Osteocyte (in vitro differentiated cells): ENCODE measurements around the gene DNAJC18. TPM values are rescaled to one million over a fixed set of nuclear protein-coding genes. Genes with fewer than 3 reads are reported as not detected.

Experiments
- DNase-seq: peaks from one replicate; pipeline ENCODE4 v3.0.0; 2021; ENCODE audit warnings: mixed read lengths; ENCODE audit not compliant: unreplicated experiment; ENCODE audit errors: extremely low spot score
- H3K27ac Mint-ChIP-seq: one replicate; pipeline ENCODE4 v1.8.0; 2021; ENCODE audit warnings: mild to moderate bottlenecking, mixed read lengths; ENCODE audit not compliant: unreplicated experiment
- H3K27me3 Mint-ChIP-seq: one replicate; pipeline ENCODE4 v1.8.0; 2021; ENCODE audit warnings: mixed read lengths; ENCODE audit not compliant: unreplicated experiment
- H3K36me3 Mint-ChIP-seq: one replicate; pipeline ENCODE4 v1.8.0; 2021; ENCODE audit warnings: mixed read lengths; ENCODE audit not compliant: unreplicated experiment
- H3K4me1 Mint-ChIP-seq: one replicate; pipeline ENCODE4 v1.8.0; 2021; ENCODE audit warnings: mixed read lengths; ENCODE audit not compliant: unreplicated experiment
- H3K4me3 Mint-ChIP-seq: one replicate; pipeline ENCODE4 v1.8.0; 2021; ENCODE audit warnings: mild to moderate bottlenecking, moderate library complexity, mixed read lengths; ENCODE audit not compliant: unreplicated experiment
- H3K9me3 Mint-ChIP-seq: one replicate; pipeline ENCODE4 v1.8.0; 2021; ENCODE audit warnings: mixed read lengths; ENCODE audit not compliant: unreplicated experiment
- total RNA-seq: library from RNA; stranded (reverse); gene quantifications from 2 replicates; pipeline ENCODE4 v1.2.1, GENCODE V29; 2021
- TF ChIP-seq, protein P1 (sequence below): fragments of 200-600 bp; sonication (generic); IDR thresholded peaks from 2 replicates; pipeline ENCODE4 v1.5.0; 2021; ENCODE audit warnings: antibody characterized with exemption, mild to moderate bottlenecking, moderate library complexity

Gene DNAJC18
- total RNA-seq, 1 donor from 2014 or later: 32.7 TPM

DNA sequence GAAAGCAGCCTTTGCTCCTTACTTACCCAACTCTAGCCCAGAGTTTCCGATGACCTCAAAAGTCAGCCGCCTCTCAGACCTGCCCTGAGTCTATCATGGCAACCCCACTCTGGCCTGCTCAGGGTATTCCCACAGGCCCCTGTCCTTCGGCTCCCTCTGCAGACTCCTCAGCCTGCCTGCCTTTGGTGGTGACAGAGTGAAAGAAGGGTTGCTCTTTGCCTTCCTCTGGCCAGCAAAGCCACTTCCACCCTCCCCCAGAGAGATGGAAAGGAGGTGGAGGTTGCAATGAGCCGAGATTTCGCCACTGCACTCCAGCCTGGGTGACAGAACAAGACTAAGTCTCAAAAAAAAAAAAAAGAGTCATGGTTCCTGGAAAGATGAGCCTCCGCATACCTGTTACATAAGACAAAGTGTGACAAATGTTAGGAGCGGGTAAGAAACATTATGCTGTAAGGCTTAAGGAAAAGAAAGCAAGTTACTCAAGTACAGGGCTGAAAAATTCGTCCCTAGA, 29.2 kb upstream of the DNAJC18 start:
- DNase-seq: no peak
- no peak overlapping the region for H3K27ac Mint-ChIP-seq
- no peaks in the 10 kb centered on the region for H3K27me3 Mint-ChIP-seq
- no peaks in the 10 kb centered on the region for H3K36me3 Mint-ChIP-seq
- H3K4me3 Mint-ChIP-seq: no peak overlapping the region
- H3K9me3 Mint-ChIP-seq: no peaks in the 10 kb centered on the region
- TF ChIP-seq, protein P1, sequence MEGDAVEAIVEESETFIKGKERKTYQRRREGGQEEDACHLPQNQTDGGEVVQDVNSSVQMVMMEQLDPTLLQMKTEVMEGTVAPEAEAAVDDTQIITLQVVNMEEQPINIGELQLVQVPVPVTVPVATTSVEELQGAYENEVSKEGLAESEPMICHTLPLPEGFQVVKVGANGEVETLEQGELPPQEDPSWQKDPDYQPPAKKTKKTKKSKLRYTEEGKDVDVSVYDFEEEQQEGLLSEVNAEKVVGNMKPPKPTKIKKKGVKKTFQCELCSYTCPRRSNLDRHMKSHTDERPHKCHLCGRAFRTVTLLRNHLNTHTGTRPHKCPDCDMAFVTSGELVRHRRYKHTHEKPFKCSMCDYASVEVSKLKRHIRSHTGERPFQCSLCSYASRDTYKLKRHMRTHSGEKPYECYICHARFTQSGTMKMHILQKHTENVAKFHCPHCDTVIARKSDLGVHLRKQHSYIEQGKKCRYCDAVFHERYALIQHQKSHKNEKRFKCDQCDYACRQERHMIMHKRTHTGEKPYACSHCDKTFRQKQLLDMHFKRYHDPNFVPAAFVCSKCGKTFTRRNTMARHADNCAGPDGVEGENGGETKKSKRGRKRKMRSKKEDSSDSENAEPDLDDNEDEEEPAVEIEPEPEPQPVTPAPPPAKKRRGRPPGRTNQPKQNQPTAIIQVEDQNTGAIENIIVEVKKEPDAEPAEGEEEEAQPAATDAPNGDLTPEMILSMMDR: no peak
- H3K4me1 Mint-ChIP-seq: peaks cover 17% of the 10 kb centered on the region

GRCh38 chr5:139462586-139463276, 23.4 kb upstream of the DNAJC18 start, which contains the start of gene ECSCR:
ECSCR (minus strand) TSS chr5:139462743; CDS start chr5:139462670, 73 bp downstream.
- peak within 1 kb of the TSS; percentile 18 for H3K27ac Mint-ChIP-seq

GRCh38 chr5:139461698-139462097, 22.4 kb upstream of the DNAJC18 start:
- no peaks in the 10 kb centered on the region for H3K9me3 Mint-ChIP-seq
- H3K27ac Mint-ChIP-seq: peak overlapping the region; percentile 18

More at GRCh38 chr5:139462586-139463276, 23.4 kb upstream of the DNAJC18 start, which contains the start of gene ECSCR:
- H3K36me3 Mint-ChIP-seq: no peaks in the 10 kb centered on the region
- peaks cover 41% of the 10 kb centered on the region for H3K4me1 Mint-ChIP-seq
- H3K9me3 Mint-ChIP-seq: no peaks in the 10 kb centered on the region
- TF ChIP-seq, protein P1: no peak
- no peaks in the 10 kb centered on the region for H3K27me3 Mint-ChIP-seq
- H3K4me3 Mint-ChIP-seq: no peak within 1 kb of the TSS
- DNase-seq: no peak

DNA sequence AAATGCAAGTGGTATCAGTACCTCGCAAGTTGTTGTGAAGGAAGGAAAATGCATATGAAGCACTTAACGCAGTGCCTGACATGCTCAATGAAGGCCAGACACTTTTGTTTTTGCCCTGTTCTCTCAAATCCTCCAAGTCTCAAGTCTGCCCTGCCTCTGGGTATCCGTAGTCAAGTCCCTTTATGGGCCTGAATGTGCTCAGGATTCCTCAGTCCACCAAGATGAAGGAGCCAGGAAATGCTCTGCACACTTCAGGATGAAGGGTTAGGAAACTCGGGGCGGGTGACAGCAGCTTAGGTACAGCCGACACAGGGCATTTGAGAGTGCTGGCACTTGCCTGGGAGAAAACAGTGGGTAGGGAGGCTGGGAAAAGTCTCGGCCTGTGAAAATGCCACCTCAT, 21.9 kb upstream of the DNAJC18 start:
- no peaks in the 10 kb centered on the region for H3K9me3 Mint-ChIP-seq
- H3K4me3 Mint-ChIP-seq: no peak overlapping the region
- DNase-seq: no peak
- no peaks in the 10 kb centered on the region for H3K27me3 Mint-ChIP-seq
- TF ChIP-seq, protein P1: no peak
- peaks cover 41% of the 10 kb centered on the region for H3K4me1 Mint-ChIP-seq
- no peak overlapping the region for H3K27ac Mint-ChIP-seq
- no peaks in the 10 kb centered on the region for H3K36me3 Mint-ChIP-seq

More at GRCh38 chr5:139461698-139462097, 22.4 kb upstream of the DNAJC18 start:
- no peak for DNase-seq
- Mint-ChIP-seq H3K4me1 (peaks cover 41% of the 10 kb centered on the region), H3K36me3 (no peaks in the 10 kb centered on the region), H3K27me3 (no peaks in the 10 kb centered on the region), H3K4me3 (no peak overlapping the region)
- TF ChIP-seq, protein P1: no peak

DNA sequence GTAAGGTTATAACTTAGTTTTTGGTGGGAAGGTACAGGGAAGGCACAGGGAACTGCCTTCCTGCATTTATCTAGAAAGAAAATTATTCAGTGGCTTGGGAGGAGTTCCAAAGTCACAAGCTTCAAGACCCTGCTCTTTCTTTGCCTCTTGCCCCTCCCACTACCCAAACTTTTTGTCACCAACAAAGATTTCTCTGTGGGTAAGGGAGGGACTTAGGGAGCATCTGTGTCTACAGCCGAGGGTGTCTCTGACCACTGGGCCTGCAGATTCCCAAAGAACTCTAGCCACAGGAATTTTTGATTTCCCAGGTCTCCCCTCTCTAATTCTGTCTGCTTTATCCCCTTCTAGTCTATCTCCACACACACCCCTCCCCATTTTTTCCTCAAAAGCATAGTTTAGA, 21.1 kb upstream of the DNAJC18 start:
- H3K27me3 Mint-ChIP-seq: no peaks in the 10 kb centered on the region
- no peak for DNase-seq
- peak overlapping the region; percentile 79 for H3K27ac Mint-ChIP-seq
- no peaks in the 10 kb centered on the region for H3K9me3 Mint-ChIP-seq
- no peaks in the 10 kb centered on the region for H3K36me3 Mint-ChIP-seq
- peaks cover 41% of the 10 kb centered on the region for H3K4me1 Mint-ChIP-seq
- TF ChIP-seq, protein P1: no peak
- H3K4me3 Mint-ChIP-seq: no peak overlapping the region
